PC-3 (cell line): ENCODE data around the gene ACSM6. TPM values are rescaled to one million over a fixed set of nuclear protein-coding genes. Genes with fewer than 3 reads are reported as not detected.

ENCODE experiments used
- ATAC-seq: fragments of 200-7000 bp; cut with Tn5 transposase; 2 replicates; pipeline ENCODE4 v1.9.1; 2020; ENCODE audit warnings: mild to moderate bottlenecking, moderate library complexity
- BruUV-seq: library from RNA; stranded (reverse); fragments of 400-500 nt; replicated peaks from 2 replicates; lab custom pipeline; 2021; lab: Mats Ljungman, UMichigan
- CTCF ChIA-PET: fragments of 300-600 bp; sonication (Branson Sonifier 250); formaldehyde crosslinking; loops from one replicate; lab custom pipeline; 2022; ENCODE audit warnings: antibody characterized with exemption; lab: Charles Lee
- POLR2A ChIA-PET: fragments of 300-600 bp; sonication (Branson Sonifier 250); formaldehyde crosslinking; loops from one replicate; lab custom pipeline; 2022; ENCODE audit warnings: antibody characterized with exemption; ENCODE audit not compliant: unreplicated experiment; lab: Charles Lee
- DNase-seq: peaks from one replicate; pipeline ENCODE4 v3.0.0-alpha.2; 2015
- H2AFZ ChIP-seq: fragments of 300-600 bp; sonication (generic); 2 replicates; pipeline ENCODE4 v1.6.0; 2016; ENCODE audit warnings: antibody characterized with exemption, low read length
- H3F3A ChIP-seq: fragments of 300-600 bp; sonication (generic); one replicate; pipeline ENCODE4 v1.6.0; 2017; ENCODE audit warnings: antibody characterized with exemption, low read length, control low read depth, mild to moderate bottlenecking; ENCODE audit not compliant: unreplicated experiment
- H3K27ac ChIP-seq: fragments of 300-600 bp; sonication (generic); 2 replicates; pipeline ENCODE4 v1.5.1; 2016; ENCODE audit warnings: mild to moderate bottlenecking, low read length
- H3K27me3 ChIP-seq: fragments of 300-600 bp; sonication (generic); 2 replicates; pipeline ENCODE4 v1.6.1; 2016; ENCODE audit warnings: low read length, mixed read lengths
- H3K36me3 ChIP-seq: fragments of 300-600 bp; sonication (generic); 2 replicates; pipeline ENCODE4 v1.6.1; 2016; ENCODE audit warnings: low read depth, mixed run types, low read length, mixed read lengths
- H3K4me1 ChIP-seq: fragments of 300-600 bp; sonication (generic); 2 replicates; pipeline ENCODE4 v1.5.1; 2016; ENCODE audit warnings: low read length; ENCODE audit not compliant: insufficient read depth
- H3K4me2 ChIP-seq: fragments of 300-600 bp; sonication (generic); 2 replicates; pipeline ENCODE4 v1.6.0; 2016; ENCODE audit warnings: low read length
- H3K4me3 ChIP-seq: fragments of 300-600 bp; sonication (generic); 2 replicates; pipeline ENCODE4 v1.5.1; 2016; ENCODE audit warnings: mild to moderate bottlenecking, low read length, mixed read lengths
- H3K79me2 ChIP-seq: fragments of 300-600 bp; sonication (generic); 2 replicates; pipeline ENCODE4 v1.6.1; 2017; ENCODE audit warnings: low read length, mixed read lengths
- H3K9ac ChIP-seq: fragments of 300-600 bp; sonication (generic); 2 replicates; pipeline ENCODE4 v1.6.0; 2016; ENCODE audit warnings: mild to moderate bottlenecking, low read length
- H3K9me2 ChIP-seq: fragments of 300-600 bp; sonication (generic); replicated peaks from 2 replicates; pipeline ENCODE4 v1.6.1; 2016; ENCODE audit warnings: mixed run types, low read length, mixed read lengths
- H3K9me3 ChIP-seq: fragments of 300-600 bp; sonication (generic); 2 replicates; pipeline ENCODE4 v1.6.1; 2016; ENCODE audit warnings: low read length, mixed read lengths
- H4K20me1 ChIP-seq: fragments of 300-600 bp; sonication (generic); 2 replicates; pipeline ENCODE4 v1.6.1; 2016; ENCODE audit warnings: low read length, mixed read lengths
- CTCF ChIP-seq: fragments of 300-600 bp; sonication (generic); conservative IDR thresholded peaks from 2 replicates; pipeline ENCODE4 v1.5.1; 2017; ENCODE audit warnings: antibody characterized with exemption, low read depth, mild to moderate bottlenecking, low read length
- EZH2 ChIP-seq: fragments of 300-600 bp; sonication (generic); IDR thresholded peaks from one replicate; pipeline ENCODE4 v1.6.1; 2017; ENCODE audit warnings: antibody characterized with exemption, mild to moderate bottlenecking, low read length; ENCODE audit not compliant: unreplicated experiment
- EZH2phosphoT487 ChIP-seq: fragments of 300-600 bp; sonication (generic); IDR thresholded peaks from 2 replicates; pipeline ENCODE4 v1.6.1; 2018; ENCODE audit warnings: mild to moderate bottlenecking, antibody characterized with exemption, low read length, borderline replicate concordance
- intact Hi-C: fragments of 100-400 bp; cut with micrococcal nuclease; formaldehyde crosslinking; loops from 2 replicates; pipeline ENCODE4 v1.9.0; 2023
- total RNA-seq: library from RNA; depleted of rRNA; stranded (reverse); fragments of >200 nt; gene quantifications from 2 replicates; pipeline ENCODE4 v1.2.3, GENCODE V29; 2014; rRNA removed

The ACSM6 gene
- total RNA-seq, 1 experiment from 2014 or later = not detected

- H2AFZ ChIP-seq = no peak overlapping the region
- POLR2A ChIA-PET = no interaction called here
- H3K4me3 ChIP-seq = no peak overlapping the region
- H3K9ac ChIP-seq = no peak overlapping the region
- no peak overlapping the region for H3K4me2 ChIP-seq
- H3K4me1 ChIP-seq = peaks cover 38% of the 10 kb centered on the region
- no peaks in the 10 kb centered on the region for H3K9me2 ChIP-seq
- ATAC-seq (no peak), DNase-seq (no peak)
- H4K20me1 ChIP-seq = no peaks in the 10 kb centered on the region; the same call in 1 of the 2 replicates
- no peak overlapping the region for H3K27ac ChIP-seq
- H3K9me3 ChIP-seq = no peaks in the 10 kb centered on the region
- BruUV-seq = no TSS peak
- intact Hi-C loops = no loop called here
- CTCF ChIA-PET = no interaction called here
- no peaks in the 10 kb centered on the region for H3K36me3 ChIP-seq
- TF ChIP-seq EZH2phosphoT487 (no peak), EZH2 (no peak), CTCF (no peak)
- peaks cover 80% of the 10 kb centered on the region for H3K79me2 ChIP-seq
- H3F3A ChIP-seq = no peaks in the 10 kb centered on the region
- H3K27me3 ChIP-seq = no peaks in the 10 kb centered on the region
Observed at GRCh38 chr10:95277201-95277570, 83.1 kb downstream of the ACSM6 start.

- Histone ChIP-seq H3F3A (no peaks in the 10 kb centered on the region), H3K79me2 (peaks cover 84% of the 10 kb centered on the region), H3K4me1 (peaks cover 38% of the 10 kb centered on the region), H3K9me2 (no peaks in the 10 kb centered on the region), H3K4me3 (no peak overlapping the region), H3K9ac (no peak overlapping the region), H3K9me3 (no peaks in the 10 kb centered on the region), H3K27ac (no peak overlapping the region), H3K36me3 (no peaks in the 10 kb centered on the region), H4K20me1 (no peaks in the 10 kb centered on the region; the same call in 1 of the 2 replicates), H2AFZ (no peak overlapping the region), H3K4me2 (no peak overlapping the region), H3K27me3 (no peaks in the 10 kb centered on the region)
- ATAC-seq (no peak), DNase-seq (no peak)
- BruUV-seq = no TSS peak
- ChIA-PET CTCF (no interaction called here), POLR2A (no interaction called here)
- intact Hi-C loops = no loop called here
- TF ChIP-seq EZH2 (no peak), CTCF (no peak), EZH2phosphoT487 (no peak)
Observed at GRCh38 chr10:95277614-95278013, 83.6 kb downstream of the ACSM6 start.

Other genes with a start within 250 kb of the ACSM6 start
- not detected in 2 replicates for gene CYP2C8, start 124.7 kb upstream of the ACSM6 start, total RNA-seq
- gene PDLIM1, start 96.8 kb downstream of the ACSM6 start, total RNA-seq = 28.2 and 48.7 TPM in 2 replicates